Measurements from ENCODE around the gene FAM187B. TPM values are rescaled to one million over a fixed set of nuclear protein-coding genes. Genes with fewer than 3 reads are reported as not detected.
A peak's percentile ranks its signal among the peaks of the same experiment; 100 is the strongest.
"Not testable (repeated sequence)": the region's sequence is repeated elsewhere in the genome, so short reads cannot be mapped to it uniquely, and the experiment has no call there.

FAM187B gene
- total and polyA plus RNA-seq, 2 donors from 2014 or later: not detected

DNA sequence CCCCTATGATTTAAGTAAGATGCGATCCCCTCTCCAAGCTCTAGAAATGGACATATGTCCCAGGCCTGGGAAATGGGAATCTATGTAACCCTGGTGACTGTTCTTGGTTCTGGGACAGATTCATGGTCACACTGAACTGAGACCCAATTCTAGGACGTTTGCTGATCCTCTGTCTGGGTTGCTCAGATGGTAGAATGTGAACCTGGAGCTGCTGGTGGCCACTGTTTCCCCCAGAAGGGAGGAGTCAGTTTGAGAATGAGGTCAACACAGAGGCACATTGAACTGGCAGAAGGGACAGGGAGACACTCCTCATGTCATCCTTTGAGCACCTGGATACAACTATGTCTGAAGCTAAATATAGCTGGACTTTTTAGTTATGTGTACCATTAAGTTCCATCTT lies 29.1 kb downstream of the FAM187B start:
- Histone ChIP-seq H3K27ac (ENCODE audit: low read depth in 2 of 2, low read length in 2 of 2) (no peak overlapping the region), H3K27me3 (ENCODE audit: control insufficient read depth, insufficient read depth, low read length) (no peaks in the 10 kb centered on the region), H3K4me1 (ENCODE audit: control insufficient read depth in 2 of 3, insufficient read depth in 2 of 3, low read depth in 1 of 3, low read length in 3 of 3) (no peaks in the 10 kb centered on the region), H3K9me3 (ENCODE audit: control insufficient read depth in 2 of 3, insufficient read depth in 1 of 3, low read length in 3 of 3) (no peaks in the 10 kb centered on the region), H3K4me3 (ENCODE audit: low read length in 3 of 3) (no peak overlapping the region), H3K36me3 (ENCODE audit: control insufficient read depth in 2 of 3, insufficient read depth in 3 of 3, low read length in 3 of 3) (no peaks in the 10 kb centered on the region), H3K9ac (ENCODE audit: low read length in 3 of 3) (no peak overlapping the region)
- intact Hi-C loops (cut with DNase I): no loop called here
- DNase-seq (no peak), FAIRE-seq (no peak)
- TF ChIP-seq, protein P1, sequence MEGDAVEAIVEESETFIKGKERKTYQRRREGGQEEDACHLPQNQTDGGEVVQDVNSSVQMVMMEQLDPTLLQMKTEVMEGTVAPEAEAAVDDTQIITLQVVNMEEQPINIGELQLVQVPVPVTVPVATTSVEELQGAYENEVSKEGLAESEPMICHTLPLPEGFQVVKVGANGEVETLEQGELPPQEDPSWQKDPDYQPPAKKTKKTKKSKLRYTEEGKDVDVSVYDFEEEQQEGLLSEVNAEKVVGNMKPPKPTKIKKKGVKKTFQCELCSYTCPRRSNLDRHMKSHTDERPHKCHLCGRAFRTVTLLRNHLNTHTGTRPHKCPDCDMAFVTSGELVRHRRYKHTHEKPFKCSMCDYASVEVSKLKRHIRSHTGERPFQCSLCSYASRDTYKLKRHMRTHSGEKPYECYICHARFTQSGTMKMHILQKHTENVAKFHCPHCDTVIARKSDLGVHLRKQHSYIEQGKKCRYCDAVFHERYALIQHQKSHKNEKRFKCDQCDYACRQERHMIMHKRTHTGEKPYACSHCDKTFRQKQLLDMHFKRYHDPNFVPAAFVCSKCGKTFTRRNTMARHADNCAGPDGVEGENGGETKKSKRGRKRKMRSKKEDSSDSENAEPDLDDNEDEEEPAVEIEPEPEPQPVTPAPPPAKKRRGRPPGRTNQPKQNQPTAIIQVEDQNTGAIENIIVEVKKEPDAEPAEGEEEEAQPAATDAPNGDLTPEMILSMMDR (IDR thresholded peaks at IDR 0.05; ENCODE audit: borderline replicate concordance, extremely low read depth, insufficient read depth): no peak

DNA sequence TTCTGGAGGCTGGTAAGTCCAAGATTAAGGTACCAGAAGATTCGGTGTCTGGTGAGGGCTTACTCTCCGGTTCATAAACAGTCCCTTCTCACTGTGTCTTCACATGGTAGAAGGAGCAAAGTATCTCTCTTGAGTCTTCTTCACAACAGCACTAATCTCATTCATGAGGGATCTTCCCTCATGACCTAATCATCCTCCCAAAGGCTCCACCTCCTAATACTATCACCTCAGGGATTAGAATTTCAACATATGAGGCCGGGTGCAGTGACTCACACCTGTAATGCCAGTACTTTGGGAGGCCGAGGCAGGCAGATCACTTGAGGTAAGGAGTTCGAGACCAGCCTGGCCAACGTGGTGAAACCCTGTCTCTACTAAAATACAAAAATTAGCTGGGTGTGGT lies 31.7 kb downstream of the FAM187B start:
- intact Hi-C loops (cut with DNase I); DNase-seq: not testable (repeated sequence)

DNA sequence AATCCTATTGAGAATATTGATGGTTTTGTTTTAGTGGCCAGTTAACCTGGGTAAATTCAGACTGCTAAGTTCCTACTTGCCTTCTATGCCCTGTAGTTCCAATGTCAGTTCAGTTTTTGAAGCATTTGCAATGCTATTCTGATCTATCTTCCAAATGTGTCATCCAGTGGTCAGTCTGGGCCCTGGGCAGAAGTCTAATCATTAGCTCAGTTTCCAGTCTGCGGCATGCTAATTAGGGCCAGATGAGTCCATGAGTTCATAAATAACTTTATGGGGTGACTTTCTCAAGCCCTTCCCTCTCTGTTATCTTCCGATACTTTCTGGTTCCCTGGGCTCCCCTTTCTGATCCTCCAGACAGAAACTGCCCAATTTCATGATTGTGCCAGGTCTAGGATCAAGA lies 32.7 kb downstream of the FAM187B start:
- Histone ChIP-seq H3K27me3 (ENCODE audit: control insufficient read depth, insufficient read depth, low read length) (no peaks in the 10 kb centered on the region), H3K4me1 (ENCODE audit: control insufficient read depth in 2 of 3, insufficient read depth in 2 of 3, low read depth in 1 of 3, low read length in 3 of 3) (no peaks in the 10 kb centered on the region), H3K9me3 (ENCODE audit: control insufficient read depth in 2 of 3, insufficient read depth in 1 of 3, low read length in 3 of 3) (no peaks in the 10 kb centered on the region), H3K27ac (ENCODE audit: low read depth in 2 of 2, low read length in 2 of 2) (no peak overlapping the region), H3K4me3 (ENCODE audit: low read length in 3 of 3) (no peak overlapping the region), H3K9ac (ENCODE audit: low read length in 3 of 3) (no peak overlapping the region), H3K36me3 (ENCODE audit: control insufficient read depth in 2 of 3, insufficient read depth in 3 of 3, low read length in 3 of 3) (no peaks in the 10 kb centered on the region)
- intact Hi-C loops (cut with DNase I): no loop called here
- TF ChIP-seq, protein P1 (IDR thresholded peaks at IDR 0.05; ENCODE audit: borderline replicate concordance, extremely low read depth, insufficient read depth): no peak
- DNase-seq (peak in 1 of 5 donors; percentile 27), FAIRE-seq (no peak)

More for the DNA sequence above, 31.7 kb downstream of the FAM187B start:
- H3K9me3 ChIP-seq (ENCODE audit: control insufficient read depth in 2 of 3, insufficient read depth in 1 of 3, low read length in 3 of 3); H3K36me3 ChIP-seq (ENCODE audit: control insufficient read depth in 2 of 3, insufficient read depth in 3 of 3, low read length in 3 of 3); H3K27me3 ChIP-seq (ENCODE audit: control insufficient read depth, insufficient read depth, low read length); FAIRE-seq; H3K9ac ChIP-seq (ENCODE audit: low read length in 3 of 3); H3K4me3 ChIP-seq (ENCODE audit: low read length in 3 of 3); H3K27ac ChIP-seq (ENCODE audit: low read depth in 2 of 2, low read length in 2 of 2); H3K4me1 ChIP-seq (ENCODE audit: control insufficient read depth in 2 of 3, insufficient read depth in 2 of 3, low read depth in 1 of 3, low read length in 3 of 3): not testable (repeated sequence)

DNA sequence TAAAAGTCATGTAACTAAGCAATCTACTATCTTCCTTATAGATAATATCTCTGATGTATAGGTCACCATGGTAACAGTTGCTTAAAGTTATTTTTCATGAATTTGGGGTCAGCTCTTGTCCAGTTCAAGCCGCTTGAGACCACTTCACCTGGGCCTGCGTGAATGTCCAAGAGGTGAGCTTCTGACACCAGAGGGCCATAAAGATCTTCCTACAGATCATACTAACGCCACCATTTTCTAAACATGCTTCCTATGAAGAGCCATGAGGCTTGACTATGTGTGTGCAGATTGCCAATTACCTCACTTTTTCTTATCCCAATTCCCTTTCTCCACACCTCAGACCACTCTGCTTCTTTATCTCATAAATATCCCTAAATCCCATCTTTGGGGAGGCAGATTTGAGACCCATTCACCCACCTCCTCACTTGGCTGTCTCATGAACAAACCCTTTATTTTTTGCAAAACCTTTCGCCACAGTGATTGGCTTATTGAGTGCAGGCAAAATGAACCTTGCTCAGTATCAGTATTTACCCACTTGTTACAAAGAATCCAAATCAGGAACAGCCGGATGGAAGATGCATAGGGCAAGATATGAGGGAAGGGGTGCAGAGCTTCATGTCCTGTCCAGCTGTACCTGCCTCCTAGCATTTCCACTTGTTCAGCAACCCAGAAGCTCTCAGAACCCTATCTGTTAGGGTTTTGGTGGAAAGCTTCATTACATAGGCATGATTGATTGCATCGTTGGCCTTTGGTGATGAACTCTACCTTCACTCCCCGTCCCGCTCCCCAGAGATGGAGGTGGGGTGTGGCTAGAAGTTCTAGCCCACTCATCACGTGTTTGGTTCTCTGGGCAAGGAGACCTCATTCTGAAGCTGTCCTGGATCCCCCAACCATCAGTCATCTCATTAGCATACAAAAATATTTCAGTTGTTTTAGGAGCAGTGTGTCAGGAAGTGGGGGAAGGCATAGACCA lies 34.2 kb downstream of the FAM187B start:
- Histone ChIP-seq H3K9me3 (ENCODE audit: control insufficient read depth in 2 of 3, insufficient read depth in 1 of 3, low read length in 3 of 3) (no peaks in the 10 kb centered on the region), H3K4me3 (ENCODE audit: low read length in 3 of 3) (no peak overlapping the region), H3K4me1 (ENCODE audit: control insufficient read depth in 2 of 3, insufficient read depth in 2 of 3, low read depth in 1 of 3, low read length in 3 of 3) (no peaks in the 10 kb centered on the region), H3K9ac (ENCODE audit: low read length in 3 of 3) (no peak overlapping the region), H3K27me3 (ENCODE audit: control insufficient read depth, insufficient read depth, low read length) (no peaks in the 10 kb centered on the region), H3K36me3 (ENCODE audit: control insufficient read depth in 2 of 3, insufficient read depth in 3 of 3, low read length in 3 of 3) (no peaks in the 10 kb centered on the region), H3K27ac (ENCODE audit: low read depth in 2 of 2, low read length in 2 of 2) (no peak overlapping the region)
- intact Hi-C loops (cut with DNase I): no loop called here
- FAIRE-seq: no peak
- DNase-seq: no peak
- TF ChIP-seq, protein P1 (IDR thresholded peaks at IDR 0.05; ENCODE audit: borderline replicate concordance, extremely low read depth, insufficient read depth): no peak

All from kidney (tissue), 14 donors.